ENCODE data around the gene PNMA6F.

GRCh38 chrX:153339662-153340061 is 18.1 kb upstream of the PNMA6F start:
- TF ChIP-seq CTCF (IDR thresholded peaks at IDR 0.05), result no peak
- no peak for TF ChIP-seq EZH2 (IDR thresholded peaks at IDR 0.05; ENCODE audit: borderline replicate concordance, insufficient read depth, low read depth, low read length, poor library complexity, severe bottlenecking)
